DND-41 (cell line): ENCODE measurements around the gene ARL4D.
A peak's percentile ranks its signal among the peaks of the same experiment; 100 is the strongest.

ENCODE experiments used
- ATAC-seq: fragments of 200-7000 bp; cut with Tn5 transposase; 3 replicates; pipeline ENCODE4 v1.9.1; 2021; ENCODE audit warnings: low read depth; ENCODE audit not compliant: insufficient read depth
- DNase-seq: peaks from one replicate; pipeline ENCODE4 v3.0.0-alpha.2; 2020
- H2AFZ ChIP-seq: 2 replicates; pipeline ENCODE4 v1.6.0; 2012; ENCODE audit warnings: low read depth, low read length
- H3K27ac ChIP-seq: 2 replicates; pipeline ENCODE4 v1.5.1; 2012; ENCODE audit warnings: low read length, inconsistent platforms
- H3K27me3 ChIP-seq: fragments of 200-600 bp; sonication (generic); 2 replicates; pipeline ENCODE4 v1.6.0; 2012; ENCODE audit warnings: low read length, mild to moderate bottlenecking, inconsistent platforms; ENCODE audit not compliant: insufficient read depth, poor library complexity
- H3K36me3 ChIP-seq: 2 replicates; pipeline ENCODE4 v1.5.1; 2012; ENCODE audit warnings: low read length, inconsistent platforms; ENCODE audit not compliant: insufficient read depth
- H3K4me1 ChIP-seq: 2 replicates; pipeline ENCODE4 v1.5.1; 2012; ENCODE audit warnings: mild to moderate bottlenecking, low read length; ENCODE audit not compliant: insufficient read depth
- H3K4me2 ChIP-seq: 2 replicates; pipeline ENCODE4 v1.6.0; 2012; ENCODE audit warnings: mild to moderate bottlenecking, moderate library complexity, low read length, inconsistent platforms; ENCODE audit not compliant: insufficient read depth
- H3K4me3 ChIP-seq, 2 experiments: fragments of 200-600 bp in 1 of 2; shearing (Covaris generic) in 1 of 2; 2 replicates each; pipeline ENCODE4 v1.5.1; 2012 to 2016; ENCODE audit warnings: inconsistent platforms in 2 of 2, low read length in 2 of 2, mild to moderate bottlenecking in 2 of 2, low read depth in 1 of 2, moderate library complexity in 1 of 2
- H3K79me2 ChIP-seq: 2 replicates; pipeline ENCODE4 v1.6.0; 2012; ENCODE audit warnings: low read length, inconsistent platforms; ENCODE audit not compliant: insufficient read depth
- H3K9ac ChIP-seq: 2 replicates; pipeline ENCODE4 v1.6.0; 2012; ENCODE audit warnings: low read depth, mild to moderate bottlenecking, inconsistent platforms, low read length, moderate library complexity
- H3K9me3 ChIP-seq: 2 replicates; pipeline ENCODE4 v1.5.1; 2012; ENCODE audit warnings: low read length, moderate library complexity, mild to moderate bottlenecking, inconsistent platforms; ENCODE audit not compliant: insufficient read depth, severe bottlenecking
- H4K20me1 ChIP-seq: 2 replicates; pipeline ENCODE4 v1.6.0; 2012; ENCODE audit warnings: low read length; ENCODE audit not compliant: insufficient read depth
- CTCF ChIP-seq: IDR thresholded peaks from 2 replicates; pipeline ENCODE4 v1.5.1; 2012; ENCODE audit warnings: borderline replicate concordance, low read length, moderate library complexity, mild to moderate bottlenecking; ENCODE audit not compliant: poor library complexity, severe bottlenecking; ENCODE audit errors: extremely low read depth
- EZH2 ChIP-seq: IDR thresholded peaks from 3 replicates; pipeline ENCODE4 v1.6.1; 2012; ENCODE audit warnings: borderline replicate concordance, low read depth, mild to moderate bottlenecking, moderate library complexity, low read length, inconsistent platforms; ENCODE audit not compliant: severe bottlenecking

ARL4D gene

GRCh38 chr17:43367737-43368242, 31.0 kb upstream of the ARL4D start:
- peaks cover 49% of the 10 kb centered on the region for H3K4me1 ChIP-seq
- H3K79me2 ChIP-seq: 0 out of 2 replicates have a peak, but pooled peaks cover 5% of the 10 kb centered on the region
- H3K36me3 ChIP-seq: no peaks in the 10 kb centered on the region
- no peaks in the 10 kb centered on the region for H3K9me3 ChIP-seq
- H3K4me3 ChIP-seq: peak overlapping the region; percentile 35 to 80; a peak in 3 of 4 replicates
- peak overlapping the region; percentile 82 for H3K4me2 ChIP-seq
- peak; percentile 82 for DNase-seq
- peak overlapping the region; percentile 98 for H3K9ac ChIP-seq
- peak overlapping the region; percentile 97 for H3K27ac ChIP-seq
- peak; percentile 68 for ATAC-seq
- no peaks in the 10 kb centered on the region for H4K20me1 ChIP-seq
- no peaks in the 10 kb centered on the region for H3K27me3 ChIP-seq
- TF ChIP-seq EZH2 (no peak), CTCF (no peak)
- peak overlapping the region; percentile 97 for H2AFZ ChIP-seq

- Histone ChIP-seq H3K79me2 (0 out of 2 replicates have a peak, but pooled peaks cover 5% of the 10 kb centered on the region), H3K36me3 (no peaks in the 10 kb centered on the region), H3K4me3 (peak overlapping the region; percentile 35 to 80), H3K27ac (peak overlapping the region; percentile 97), H3K4me2 (peak overlapping the region; percentile 82), H3K4me1 (peaks cover 43% of the 10 kb centered on the region), H3K9me3 (no peaks in the 10 kb centered on the region), H4K20me1 (no peaks in the 10 kb centered on the region), H2AFZ (peak overlapping the region; percentile 97), H3K27me3 (no peaks in the 10 kb centered on the region), H3K9ac (peak overlapping the region; percentile 98)
- peak; percentile 86 for DNase-seq
- ATAC-seq: peak; percentile 75
- TF ChIP-seq CTCF: peak; percentile 57
- no peak for TF ChIP-seq EZH2
Measured at GRCh38 chr17:43368740-43369506, 29.9 kb upstream of the ARL4D start.

- H3K9ac ChIP-seq: peak overlapping the region; percentile 98
- ATAC-seq (no peak), DNase-seq (no peak)
- no peaks in the 10 kb centered on the region for H3K27me3 ChIP-seq
- no peak for TF ChIP-seq CTCF
- H3K4me1 ChIP-seq: peaks cover 39% of the 10 kb centered on the region
- H3K9me3 ChIP-seq: no peaks in the 10 kb centered on the region
- H3K79me2 ChIP-seq: 0 out of 2 replicates have a peak, but pooled peaks cover 5% of the 10 kb centered on the region
- H3K4me2 ChIP-seq: peak overlapping the region; percentile 82
- H3K27ac ChIP-seq: peak overlapping the region; percentile 97
- no peaks in the 10 kb centered on the region for H4K20me1 ChIP-seq
- H3K4me3 ChIP-seq: peak overlapping the region in 1 of 2 experiments; percentile 80; a peak in 3 of 4 replicates
- H2AFZ ChIP-seq: peak overlapping the region; percentile 97; the same call in 1 of the 2 replicates
- H3K36me3 ChIP-seq: no peaks in the 10 kb centered on the region
Measured at GRCh38 chr17:43369986-43370385, 28.8 kb upstream of the ARL4D start.
